Fibroblast of skin of right biceps (primary cell): Measurements from ENCODE around the gene HELZ2.

Source experiments
- DNase-seq: peaks from one replicate; pipeline ENCODE4 v3.0.0-alpha.2; 2013

HELZ2 gene

GRCh38 chr20:63536241-63536977, 37.6 kb downstream of the HELZ2 start:
- DNase-seq: no peak

DNA sequence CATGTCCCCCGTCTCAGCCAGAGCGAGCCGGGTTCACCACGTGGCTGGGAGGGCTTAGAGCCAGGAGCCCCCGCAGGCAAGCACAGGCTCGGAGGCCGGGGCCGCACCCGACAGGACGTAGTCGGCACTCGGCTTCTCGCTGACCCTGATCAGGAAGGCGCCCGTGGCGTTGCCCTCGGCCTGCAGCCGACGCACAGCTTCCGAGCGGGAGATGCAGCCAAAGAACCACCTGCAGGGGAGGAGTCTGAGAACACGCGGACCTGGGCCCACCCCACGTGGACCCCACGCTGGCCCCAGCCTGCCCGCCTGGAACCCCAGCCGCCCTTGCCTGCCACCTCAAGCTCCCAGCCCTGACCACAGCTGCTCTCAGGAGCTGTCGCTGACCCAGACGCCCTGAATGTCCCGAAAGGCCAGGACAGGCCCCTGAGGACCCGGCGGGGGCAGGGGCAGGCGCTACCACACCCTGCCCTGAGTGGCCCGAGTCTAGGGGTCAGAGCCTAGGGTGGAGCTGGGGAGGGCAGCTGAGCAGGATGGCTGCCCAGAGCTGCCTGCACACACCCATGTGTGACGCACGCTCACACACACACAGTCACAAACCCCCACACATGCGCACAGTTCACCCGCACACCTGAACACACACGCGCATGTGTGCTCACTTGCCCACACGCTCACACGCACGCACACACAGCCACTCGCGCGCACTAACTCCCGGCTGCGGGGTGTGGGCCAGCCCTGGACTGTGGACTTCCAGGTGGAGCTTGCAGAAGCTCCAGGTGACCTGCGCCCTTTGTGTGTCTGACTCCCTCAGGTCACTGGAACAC, 39.0 kb downstream of the HELZ2 start:
- no peak for DNase-seq

- no peak for DNase-seq
These were observed 39.6 kb downstream of the HELZ2 start for GRCh38 chr20:63534427-63534830.

DNA sequence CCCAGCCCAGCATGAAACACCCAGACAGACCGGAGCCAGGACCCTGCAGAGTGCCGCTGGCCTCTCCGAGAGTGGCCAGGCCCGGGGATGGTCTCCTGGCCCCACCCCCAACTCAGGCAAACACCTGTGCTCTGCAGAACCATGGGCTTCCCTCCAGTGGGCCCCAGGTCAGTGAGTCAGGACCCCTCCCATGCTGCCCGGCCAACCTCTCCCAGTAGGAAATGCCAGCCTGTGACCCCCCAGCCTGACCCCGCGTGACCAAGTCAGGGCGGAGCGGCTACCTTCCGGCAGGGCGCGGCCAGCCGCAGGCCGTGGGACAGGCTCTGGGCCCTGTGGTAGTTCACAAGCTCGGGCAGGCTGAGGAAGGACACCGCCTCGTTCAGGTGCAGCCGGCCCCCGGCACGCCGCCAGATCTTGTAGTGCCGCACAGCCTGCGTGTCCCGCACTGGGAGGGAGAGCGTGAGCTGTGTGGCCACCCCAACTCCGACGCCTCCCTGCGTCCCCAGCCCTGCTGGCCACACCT, 40.1 kb downstream of the HELZ2 start:
- DNase-seq: no peak

GRCh38 chr20:63533388-63533787, 40.7 kb downstream of the HELZ2 start:
- DNase-seq: no peak

DNA sequence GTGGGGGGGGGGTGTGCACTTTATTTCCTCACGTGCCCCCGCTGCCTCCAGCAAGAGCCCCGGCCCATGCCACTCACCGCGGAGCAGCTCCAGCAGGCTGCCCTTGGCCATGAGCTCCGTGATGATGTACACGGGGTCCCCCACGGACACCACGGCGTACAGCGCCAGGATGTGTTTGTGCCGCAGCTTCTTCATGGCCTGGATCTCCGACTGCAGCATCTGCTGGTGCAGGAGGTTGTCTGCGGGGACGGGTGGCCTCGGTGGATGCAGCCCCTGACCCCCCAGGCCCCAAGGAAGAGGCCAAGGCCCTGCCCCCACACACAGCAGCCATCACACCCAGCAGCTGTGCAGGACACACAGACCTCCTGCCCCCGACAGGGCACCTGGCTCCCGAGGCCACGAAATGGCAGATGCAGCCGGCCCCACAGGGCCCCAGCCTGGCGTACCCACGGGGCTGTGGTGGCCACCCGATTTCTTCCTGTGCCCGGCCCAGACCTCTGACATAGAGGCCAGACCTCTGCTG, 41.5 kb downstream of the HELZ2 start:
- no peak for DNase-seq

- DNase-seq: no peak
These were observed 42.2 kb downstream of the HELZ2 start for GRCh38 chr20:63531686-63532448.

GRCh38 chr20:63530788-63531160, 43.3 kb downstream of the HELZ2 start:
- DNase-seq: no peak

GRCh38 chr20:63529861-63530787, 43.9 kb downstream of the HELZ2 start:
- no peak for DNase-seq

GRCh38 chr20:63529180-63529860, 44.7 kb downstream of the HELZ2 start:
- DNase-seq: no peak

DNA sequence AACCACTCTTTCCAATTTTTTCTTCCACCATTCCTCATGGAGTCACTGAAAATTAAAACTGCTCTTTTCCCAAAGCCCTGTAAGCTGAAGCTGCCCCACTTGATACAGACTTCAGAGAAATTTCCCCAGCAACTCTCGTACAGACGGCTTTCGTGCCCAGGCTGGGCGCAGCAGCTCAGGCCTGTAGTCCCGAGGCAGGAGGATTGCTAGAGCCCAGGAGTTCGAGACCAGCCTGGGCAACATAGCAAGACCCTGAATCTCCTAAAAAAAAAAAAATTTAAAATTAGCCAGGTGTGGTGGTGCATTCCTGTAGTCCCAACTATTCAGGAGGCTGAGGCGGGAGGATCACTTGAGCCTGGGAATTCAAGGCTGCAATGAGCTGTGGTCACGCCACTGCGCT, 46.9 kb downstream of the HELZ2 start:
- no peak for DNase-seq

- DNase-seq: no peak
These were observed 48.1 kb downstream of the HELZ2 start for GRCh38 chr20:63525971-63526370.

GRCh38 chr20:63525185-63525584, 48.9 kb downstream of the HELZ2 start:
- no peak for DNase-seq
